SK-N-SH (cell line): ENCODE measurements around the gene PRR15L. TPM values are rescaled to one million over a fixed set of nuclear protein-coding genes. Genes with fewer than 3 reads are reported as not detected.
A peak's percentile ranks its signal among the peaks of the same experiment; 100 is the strongest.

ENCODE experiments used
- CTCF ChIA-PET: fragments of 300-600, 350-600 bp; formaldehyde crosslinking; extraction: SDS; loops from one replicate; lab custom pipeline; 2021; lab: Yijun Ruan, JAX
- POLR2A ChIA-PET: fragments of 350-600 bp; sonication (Branson Sonifier 250); formaldehyde crosslinking; extraction: SDS; loops from one replicate; lab custom pipeline; 2020; ENCODE audit warnings: antibody characterized with exemption, inconsistent platforms; lab: Yijun Ruan, JAX
- DNase-seq: peaks from one replicate; pipeline ENCODE4 v3.0.0; 2012
- H2AFZ ChIP-seq: fragments of 200-600 bp; sonication (generic); 2 replicates; pipeline ENCODE4 v1.8.1; 2016; ENCODE audit warnings: antibody characterized with exemption, mild to moderate bottlenecking, low read depth
- H3F3A ChIP-seq: fragments of 200-600 bp; sonication (generic); replicated peaks from 2 replicates; pipeline ENCODE3; 2016; ENCODE audit warnings: antibody characterized with exemption, mild to moderate bottlenecking; ENCODE audit not compliant: insufficient read depth
- H3K27ac ChIP-seq, 2 experiments: fragments of 200-500 bp in 1 of 2; fragments of 200-600 bp in 1 of 2; sonication (Bioruptor generic) in 1 of 2; sonication (generic), shearing (Covaris generic) in 1 of 2; 2 replicates each; pipeline versions ENCODE4 v1.5.1 to v1.6.1; 2014 to 2016; ENCODE audit warnings: low read depth in 2 of 2, inconsistent platforms in 1 of 2, low read length in 1 of 2, mild to moderate bottlenecking in 1 of 2, mixed read lengths in 1 of 2
- H3K27me3 ChIP-seq: fragments of 200-600 bp; sonication (generic), shearing (Covaris generic); 2 replicates; pipeline ENCODE4 v1.6.1; 2016; ENCODE audit warnings: mixed run types; ENCODE audit not compliant: insufficient read depth
- H3K36me3 ChIP-seq, 2 experiments: fragments of 200-500 bp in 1 of 2; fragments of 200-600 bp in 1 of 2; sonication (Bioruptor generic) in 1 of 2; sonication (generic) in 1 of 2; replicated peaks in 1 of 2; 2 replicates each; pipeline versions ENCODE3 to v1.5.1; 2014 to 2016; ENCODE audit warnings: low read length in 1 of 2, mild to moderate bottlenecking in 1 of 2; ENCODE audit not compliant: insufficient read depth in 2 of 2, control insufficient read depth in 1 of 2
- H3K4me1 ChIP-seq, 2 experiments: fragments of 200-500 bp in 1 of 2; fragments of 200-600 bp in 1 of 2; sonication (Bioruptor generic) in 1 of 2; sonication (generic), shearing (Covaris generic) in 1 of 2; 2 replicates each; pipeline versions ENCODE4 v1.5.1 to v1.6.1; 2014 to 2016; ENCODE audit warnings: low read depth in 1 of 2, low read length in 1 of 2, mixed run types in 1 of 2; ENCODE audit not compliant: insufficient read depth in 2 of 2, control insufficient read depth in 1 of 2
- H3K4me2 ChIP-seq: fragments of 200-600 bp; sonication (generic), shearing (Covaris generic); 2 replicates; pipeline ENCODE4 v1.6.1; 2017; ENCODE audit warnings: mixed run types
- H3K4me3 ChIP-seq, 2 experiments: fragments of 200-500 bp in 1 of 2; fragments of 200-600 bp in 1 of 2; sonication (Bioruptor generic) in 1 of 2; sonication (generic), shearing (Covaris generic) in 1 of 2; 2 replicates each; pipeline versions ENCODE4 v1.5.1 to v1.8.1; 2014 to 2016; ENCODE audit warnings: low read depth in 2 of 2, inconsistent platforms in 1 of 2, low read length in 1 of 2, mild to moderate bottlenecking in 1 of 2, mixed read lengths in 1 of 2, moderate library complexity in 1 of 2
- H3K79me2 ChIP-seq: fragments of 200-600 bp; sonication (generic); 2 replicates; pipeline ENCODE4 v1.8.1; 2017; ENCODE audit warnings: mild to moderate bottlenecking; ENCODE audit not compliant: insufficient read depth
- H3K9ac ChIP-seq: fragments of 200-600 bp; sonication (generic); 2 replicates; pipeline ENCODE4 v1.6.1; 2017; ENCODE audit warnings: mixed run types
- H3K9me2 ChIP-seq: fragments of 200-600 bp; sonication (generic); 2 replicates; pipeline ENCODE4 v1.6.1; 2017; ENCODE audit warnings: mixed run types
- H3K9me3 ChIP-seq: fragments of 200-600 bp; sonication (generic); 2 replicates; pipeline ENCODE4 v1.6.1; 2017; ENCODE audit warnings: mixed run types, mild to moderate bottlenecking, moderate library complexity
- H4K20me1 ChIP-seq: fragments of 200-600 bp; sonication (generic); 2 replicates; pipeline ENCODE4 v1.6.1; 2017; ENCODE audit warnings: mild to moderate bottlenecking, mixed run types; ENCODE audit not compliant: insufficient read depth
- CHD2 ChIP-seq: fragments of 150-350 bp; IDR thresholded peaks from 2 replicates; pipeline ENCODE4 v1.6.1; 2018; ENCODE audit warnings: low read length; ENCODE audit not compliant: partially characterized antibody
- ELF1 ChIP-seq: IDR thresholded peaks from 2 replicates; pipeline ENCODE4 v1.4.0; 2012
- EP300 ChIP-seq, 2 experiments: IDR thresholded peaks; 2 replicates each; pipeline versions ENCODE4 v1.4.0 to v1.6.1; 2012; ENCODE audit warnings: borderline replicate concordance in 1 of 2, low read depth in 1 of 2, low read length in 1 of 2
- FOXM1 ChIP-seq: IDR thresholded peaks from 2 replicates; pipeline ENCODE4 v1.4.0; 2012; ENCODE audit warnings: low read depth, mild to moderate bottlenecking
- JUND ChIP-seq: IDR thresholded peaks from 2 replicates; pipeline ENCODE4 v1.4.0; 2012
- MAX ChIP-seq: IDR thresholded peaks from 2 replicates; pipeline ENCODE4 v1.4.0; 2012; ENCODE audit warnings: low read depth
- MXI1 ChIP-seq: IDR thresholded peaks from 2 replicates; pipeline ENCODE4 v1.6.1; 2012; ENCODE audit warnings: mild to moderate bottlenecking, low read depth, low read length, improper control_type of control experiment
- RAD21 ChIP-seq: IDR thresholded peaks from 2 replicates; pipeline ENCODE4 v1.6.1; 2012; ENCODE audit warnings: mild to moderate bottlenecking, low read length
- RCOR1 ChIP-seq: fragments of 150-350 bp; IDR thresholded peaks from 2 replicates; pipeline ENCODE4 v1.6.1; 2017; ENCODE audit warnings: antibody characterized with exemption, low read length
- TAF1 ChIP-seq: IDR thresholded peaks from 2 replicates; pipeline ENCODE4 v1.6.1; 2012; ENCODE audit warnings: low read depth, mild to moderate bottlenecking, low read length, moderate library complexity, borderline replicate concordance
- YY1 ChIP-seq: IDR thresholded peaks from 2 replicates; pipeline ENCODE4 v1.4.0; 2012; ENCODE audit warnings: low read depth, mild to moderate bottlenecking
- WGBS: methylation state at CpG from one replicate; pipeline ENCODE4 v1.1.6; 2017; ENCODE audit warnings: low lambda C conversion rate; 5-methylcytosine and 5-hydroxymethylcytosine counted together
- polyA plus RNA-seq, 3 experiments: library from polyadenylated mRNA; depleted of rRNA; stranded (reverse); fragments of >200 nt; gene quantifications; 2 replicates each; pipeline ENCODE4 v1.2.3, GENCODE V29; 2012

Gene PRR15L
- polyA plus RNA-seq, 1 of the 3 experiments (the other 2 are of a cell fraction): not detected

GRCh38 chr17:48006936-48007709, 49.4 kb upstream of the PRR15L start:
- Histone ChIP-seq H4K20me1 (no peaks in the 10 kb centered on the region), H3K27me3 (no peaks in the 10 kb centered on the region), H3K4me1 (peaks cover 48 to 49% of the 10 kb centered on the region in 2 experiments), H3K4me2 (no peak overlapping the region), H3K79me2 (no peaks in the 10 kb centered on the region), H3K9me3 (no peaks in the 10 kb centered on the region), H3K27ac (peak overlapping the region in 1 of 2 experiments; percentile 47; a peak in 2 of 4 replicates), H3K9me2 (no peaks in the 10 kb centered on the region), H3K36me3 (no peaks in the 10 kb centered on the region), H3K9ac (no peak overlapping the region), H3F3A (peaks cover 34% of the 10 kb centered on the region), H3K4me3 (no peak overlapping the region), H2AFZ (no peak overlapping the region)
- WGBS: 92% methylated on average over 12 of the region's 12 CpGs
- DNase-seq: no peak
- CTCF ChIA-PET: interaction anchor here (0.7 to 41.8 kb wide), 3 partner anchors 9 to 22 kb away, joined by 3 to 1752 read pairs (median 479); no protein-coding TSS in a partner anchor
- TF ChIP-seq MAX: no peak
- no peak for TF ChIP-seq EP300 (IDR thresholded peaks at IDR 0.05; ENCODE audit: borderline replicate concordance in 1 of 2, low read depth in 1 of 2, low read length in 1 of 2)
- TF ChIP-seq FOXM1: no peak
- no peak for TF ChIP-seq RAD21
- no peak for TF ChIP-seq TAF1
- TF ChIP-seq YY1: no peak
- no peak for TF ChIP-seq MXI1
- TF ChIP-seq JUND: no peak
- POLR2A ChIA-PET: interaction anchor here (0.8 to 1.0 kb wide), 2 partner anchors 14 to 25 kb away, joined by 3 to 5 read pairs; no protein-coding TSS in a partner anchor

GRCh38 chr17:48004983-48005382, 47.3 kb upstream of the PRR15L start:
- 43% methylated on average over 3 of the region's 3 CpGs for WGBS
- Histone ChIP-seq H3K79me2 (no peaks in the 10 kb centered on the region), H3K36me3 (no peaks in the 10 kb centered on the region), H3K9ac (peak overlapping the region; percentile 21), H3F3A (peaks cover 44% of the 10 kb centered on the region), H2AFZ (peak overlapping the region; percentile 91), H3K4me1 (peaks cover 52 to 54% of the 10 kb centered on the region in 2 experiments), H3K9me3 (no peaks in the 10 kb centered on the region), H3K4me3 (no peak overlapping the region), H3K4me2 (peak overlapping the region; percentile 72), H4K20me1 (no peaks in the 10 kb centered on the region), H3K27me3 (no peaks in the 10 kb centered on the region), H3K9me2 (no peaks in the 10 kb centered on the region), H3K27ac (peak overlapping the region; percentile 99 to 100)
- ChIA-PET CTCF (interaction anchor here (1.1 to 41.8 kb wide), 8 partner anchors 9 to 56 kb away, joined by 3 to 1752 read pairs (median 16); partner anchors contain the start of gene CDK5RAP3), POLR2A (interaction anchor here (2.2 to 9.0 kb wide), 4 partner anchors 10 to 43 kb away, joined by 15 to 223 read pairs (median 58); partner anchors contain the start of gene NFE2L1)
- no peak for DNase-seq
- TF ChIP-seq RCOR1 (0 out of 2 replicates have a peak, but pooled peaks have one; percentile 11), CHD2 (peak; percentile 58), ELF1 (no peak)
